ENCODE measurements around the gene TMEM231.
"Not testable (repeated sequence)": the region's sequence is repeated elsewhere in the genome, so short reads cannot be mapped to it uniquely, and the experiment has no call there.

Gene TMEM231

GRCh38 chr16:75566040-75566757 is 10.1 kb upstream of the TMEM231 start, which contains the start of gene GABARAPL2:
GABARAPL2 (plus strand) TSS chr16:75566379; CDS start chr16:75566487, 108 bp downstream.
- DNase-seq = peak; percentile 63 to 75

GRCh38 chr16:75565640-75566039 is 9.6 kb upstream of the TMEM231 start:
- DNase-seq = no peak

- no peak for DNase-seq
These were observed 3.7 kb upstream of the TMEM231 start for GRCh38 chr16:75559564-75560372.

DNA sequence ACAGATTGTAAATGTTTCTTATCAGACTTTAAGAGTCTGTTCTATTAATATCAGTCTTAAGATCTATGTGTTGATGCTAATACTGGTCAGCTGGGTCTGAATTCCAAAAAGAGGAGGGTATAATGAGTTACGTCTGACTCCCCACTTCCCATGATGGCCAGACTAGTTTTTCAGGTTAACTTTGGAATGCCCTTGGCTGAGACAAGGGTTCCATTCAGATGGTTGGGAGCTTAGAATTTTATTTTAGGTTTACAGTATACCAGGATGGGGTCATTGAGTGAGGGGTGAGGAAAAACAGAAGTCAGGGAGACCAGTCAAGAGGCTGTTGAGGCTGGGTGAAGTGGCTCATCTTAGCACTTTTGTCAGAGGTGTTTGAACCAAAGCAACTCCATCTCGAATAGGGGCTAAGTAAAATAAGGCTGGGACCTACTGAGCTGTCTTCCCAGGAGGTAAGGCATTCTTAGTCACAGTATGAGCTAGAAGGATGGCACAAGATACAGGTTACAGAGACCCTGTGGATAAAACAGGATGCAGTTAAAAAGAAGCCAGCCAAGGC is 2.9 kb upstream of the TMEM231 start:
- no peak for DNase-seq

DNA sequence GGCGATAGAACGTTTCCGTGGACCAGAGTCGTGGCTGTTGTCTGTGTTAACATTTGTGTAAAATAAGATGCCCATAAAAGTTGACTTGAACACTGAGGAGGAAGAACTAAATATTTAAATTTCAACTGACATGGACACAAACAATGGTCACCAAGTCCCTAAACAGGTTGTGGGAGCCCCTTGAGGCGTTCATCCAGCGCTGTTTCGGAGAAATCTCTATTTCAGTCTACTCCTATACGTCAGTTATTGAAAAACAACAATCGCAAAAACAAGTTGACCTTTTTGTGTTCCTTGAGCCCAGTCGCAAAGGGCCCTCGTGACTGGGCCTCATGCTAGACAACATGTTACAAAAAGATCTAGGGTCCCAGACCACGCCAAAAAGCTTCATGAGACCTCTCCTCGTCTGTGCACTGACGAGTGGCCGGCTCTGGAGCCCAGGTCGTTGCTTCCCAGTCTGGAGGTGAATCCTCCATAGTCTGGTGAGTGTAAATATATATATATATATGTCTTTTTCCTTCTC is 439 bp upstream of the TMEM231 start:
- no peak for DNase-seq

DNA sequence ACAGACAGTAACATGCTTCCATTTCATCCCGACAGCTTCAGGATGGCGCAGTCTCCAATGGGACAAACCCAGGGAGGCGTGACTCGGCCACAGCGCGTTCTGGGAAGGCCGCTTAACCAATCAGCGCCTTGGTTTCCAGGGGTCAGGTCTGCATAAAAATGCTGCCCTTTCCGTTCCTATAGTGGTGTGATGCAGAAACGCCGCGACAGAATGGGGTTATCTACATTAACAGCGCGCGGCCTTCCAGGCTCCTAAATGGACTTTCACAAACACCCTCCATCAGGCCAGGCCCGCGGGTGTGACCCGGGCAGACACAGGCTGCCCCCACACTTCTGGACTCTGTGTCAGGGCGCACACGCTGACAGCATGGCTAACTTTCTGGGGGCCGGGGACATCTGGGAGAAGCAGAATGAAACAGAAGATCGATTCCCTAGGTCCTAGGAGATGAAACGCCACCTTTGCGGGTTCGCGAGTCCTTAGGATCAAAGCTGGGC is 792 bp downstream of the TMEM231 start:
- peak; percentile 41 to 54 for DNase-seq

GRCh38 chr16:75552951-75553350 is 3.1 kb downstream of the TMEM231 start:
- DNase-seq = no peak

DNA sequence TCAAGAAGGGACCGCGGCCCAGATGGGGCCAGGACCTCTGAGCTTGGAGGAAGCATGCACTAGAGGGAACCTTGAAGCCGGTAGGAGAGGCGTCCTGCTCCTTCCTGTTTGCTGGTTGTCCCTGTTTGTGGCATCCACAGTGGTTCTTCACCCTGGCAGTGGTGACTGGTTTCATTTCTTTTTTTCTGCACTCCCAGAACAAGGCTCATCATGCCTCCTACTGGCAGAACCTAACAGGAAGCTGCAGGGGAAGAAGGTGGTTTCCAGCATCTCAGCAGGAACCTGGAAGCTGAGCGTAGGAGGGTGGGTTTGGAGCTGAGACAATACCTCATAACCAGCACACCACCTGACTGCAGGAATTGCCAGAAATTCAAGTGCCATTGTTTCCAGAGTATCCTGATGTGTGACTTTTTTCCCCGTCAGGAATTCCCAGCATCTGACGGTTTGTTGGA is 5.8 kb downstream of the TMEM231 start:
- DNase-seq = peak; percentile 44 to 51

DNA sequence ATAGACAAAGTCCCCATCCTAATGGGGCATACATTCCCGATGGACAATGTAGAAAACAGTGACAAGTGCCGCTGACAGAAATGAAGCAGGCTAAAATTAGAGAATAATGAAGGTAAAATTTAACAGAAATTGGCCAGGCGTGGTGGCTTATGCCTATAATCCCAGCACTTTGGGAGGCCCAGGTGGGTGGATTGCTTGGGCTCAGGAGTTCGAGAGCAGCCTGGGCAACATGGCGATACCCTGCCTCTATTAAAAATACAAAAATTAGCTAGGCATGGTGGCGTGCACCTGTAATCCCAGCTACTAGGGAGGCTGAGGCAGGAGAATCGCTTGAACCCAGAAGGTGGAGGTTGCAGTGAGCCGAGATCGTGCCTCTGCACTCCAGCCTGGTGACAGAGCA is 7.6 kb downstream of the TMEM231 start:
- DNase-seq = not testable (repeated sequence)

- DNase-seq = no peak
These were observed 9.8 kb downstream of the TMEM231 start for GRCh38 chr16:75546293-75546692.

GRCh38 chr16:75545879-75546278 is 10.2 kb downstream of the TMEM231 start:
- DNase-seq = not testable (repeated sequence)

DNA sequence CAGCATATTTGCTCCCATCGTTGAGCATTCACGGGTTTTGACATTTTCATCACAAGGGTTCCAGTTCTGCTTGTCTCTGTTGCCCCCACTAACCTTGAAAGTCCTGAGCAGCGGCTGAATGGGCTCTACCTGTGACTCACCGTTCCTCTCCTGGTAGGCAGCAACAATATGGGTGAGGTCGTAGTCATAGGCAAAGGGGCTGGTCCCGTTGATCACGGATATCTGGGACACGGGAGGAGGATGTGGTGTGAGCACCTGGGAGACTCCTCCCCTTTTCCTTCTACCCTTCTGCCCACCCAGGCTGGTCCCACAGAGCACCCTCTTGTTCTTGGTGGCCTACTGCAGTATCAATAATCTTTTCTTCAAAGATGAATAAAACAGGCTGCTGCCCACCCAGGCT is 13.6 kb downstream of the TMEM231 start:
- not testable (repeated sequence) for DNase-seq

DNA sequence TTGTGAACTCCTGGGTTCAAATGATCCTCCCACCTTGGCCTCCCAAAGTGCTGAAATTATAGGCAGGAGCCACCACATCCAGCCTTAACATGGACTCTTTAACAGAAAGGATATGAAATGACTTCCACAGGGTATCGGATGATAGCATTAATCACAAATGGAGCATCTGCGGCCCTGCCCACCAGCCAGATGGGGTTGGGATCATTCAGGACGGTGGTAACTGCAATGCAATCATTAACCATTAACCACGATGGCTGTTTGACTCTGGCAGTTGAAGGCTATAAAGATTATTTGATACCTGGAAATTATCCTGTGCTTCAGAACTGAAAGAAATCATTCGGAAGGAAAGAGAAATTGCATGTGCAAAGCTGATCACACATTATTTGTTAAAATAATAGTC is 14.8 kb downstream of the TMEM231 start:
- no peak for DNase-seq

DNA sequence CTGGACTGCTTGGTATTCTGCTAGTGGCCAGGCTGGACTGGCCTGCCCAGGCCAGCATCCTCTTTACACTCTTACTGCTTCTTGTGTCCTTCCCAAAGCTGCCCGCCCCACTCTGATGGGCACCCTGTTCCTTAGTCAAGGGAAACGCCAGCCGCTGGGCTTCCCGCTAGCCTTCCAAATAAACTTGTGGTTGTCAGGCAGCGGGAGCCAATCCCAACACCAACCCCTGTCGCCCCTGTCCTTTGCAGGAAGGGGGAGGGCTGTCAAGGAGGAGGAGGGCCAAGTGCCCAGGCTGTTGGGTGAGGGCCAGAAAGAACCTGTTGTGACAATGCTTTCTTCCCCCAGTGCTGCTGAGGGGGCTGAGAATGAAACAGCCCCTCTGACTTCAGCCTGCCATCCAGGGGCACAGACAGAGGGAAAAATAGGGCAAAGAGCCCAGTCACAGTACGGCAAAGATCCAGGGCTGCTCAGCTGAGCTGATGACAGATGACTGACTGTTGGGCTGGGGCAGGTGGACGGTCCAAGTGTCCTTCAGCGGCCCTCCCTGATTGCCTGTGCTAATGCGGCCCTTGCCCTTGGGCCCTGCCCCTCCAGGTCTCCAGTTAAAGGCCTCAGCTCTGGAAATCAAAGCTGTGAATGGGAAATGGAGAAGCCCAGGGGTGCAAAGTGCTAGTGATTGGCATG is 17.0 kb downstream of the TMEM231 start:
- DNase-seq = not testable (repeated sequence)

DNA sequence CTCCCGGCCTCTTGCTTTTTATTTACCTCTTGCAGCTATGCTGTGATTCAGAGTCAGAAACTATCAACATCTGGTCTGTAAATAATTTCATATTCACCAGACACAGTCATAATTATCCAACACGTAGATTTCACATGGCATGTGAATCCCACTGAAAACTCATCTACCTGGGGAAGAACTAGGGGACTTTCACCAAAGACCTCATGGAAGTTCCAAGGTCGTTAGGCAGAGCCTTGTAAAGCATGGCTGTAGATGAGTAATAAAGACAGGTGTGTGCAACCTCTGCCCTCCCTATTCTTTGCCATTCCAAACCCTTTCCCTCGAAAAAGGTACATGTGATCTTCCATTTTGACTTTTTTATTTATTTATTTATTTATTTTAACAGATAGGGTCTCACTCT is 18.3 kb downstream of the TMEM231 start:
- DNase-seq = no peak

DNA sequence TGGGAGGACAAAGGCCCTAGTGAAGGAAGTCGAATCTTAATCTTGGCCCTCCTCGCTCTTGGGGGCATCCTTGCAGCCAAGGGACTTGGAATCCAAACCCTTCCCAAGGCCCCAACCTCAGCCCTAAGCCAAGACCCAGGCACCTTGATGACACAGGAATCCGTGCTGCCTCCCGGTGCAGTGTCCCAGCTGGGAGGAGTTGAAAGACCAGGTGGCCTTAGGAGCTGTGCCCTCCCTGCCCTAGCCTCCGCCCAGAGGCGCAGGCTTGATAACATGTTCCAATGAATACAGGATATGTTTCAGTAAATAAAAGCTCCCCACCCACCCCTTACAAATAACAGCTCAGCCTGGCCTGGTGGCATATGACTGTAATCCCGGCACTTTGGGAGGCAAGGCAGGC is 20.2 kb downstream of the TMEM231 start, which contains the start of gene CHST5:
Gene CHST5 (minus strand): TSS at position 208 of the 400 bp plus-strand sequence. CDS start 5,724 bp downstream, outside the sequence.
- DNase-seq = no peak

DNA sequence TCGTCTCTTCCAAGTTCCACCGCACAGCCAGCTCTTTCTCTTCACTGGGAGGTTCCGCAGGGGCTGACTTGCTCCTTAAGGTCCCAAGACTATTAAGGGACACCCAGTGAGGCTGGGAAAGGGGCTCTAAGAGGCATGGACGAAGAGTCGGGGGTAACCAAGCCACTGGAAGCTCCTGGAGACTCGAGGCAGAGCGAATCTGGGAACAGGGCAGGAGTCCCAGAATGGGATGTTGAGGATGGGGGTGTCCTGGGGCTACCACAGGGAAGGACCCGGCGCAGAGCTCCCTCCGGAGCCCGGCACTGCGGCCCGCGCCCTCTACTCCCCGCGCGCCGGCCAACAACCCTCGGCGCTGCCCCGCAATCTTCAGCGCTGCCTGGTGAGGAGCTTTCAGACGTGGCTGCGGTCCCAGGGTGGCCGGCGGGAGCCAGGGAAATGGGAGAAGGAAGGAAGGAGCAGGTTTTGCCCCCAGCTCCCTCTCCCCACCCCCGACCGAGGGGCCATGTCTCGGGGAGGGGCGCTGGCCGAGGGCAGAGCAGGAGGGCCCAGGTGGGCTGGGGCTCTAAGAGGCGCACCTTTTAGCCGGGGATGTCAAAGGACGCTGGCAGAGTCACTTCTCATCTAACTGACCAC is 20.7 kb downstream of the TMEM231 start:
- no peak for DNase-seq

GRCh38 chr16:75534560-75535205 is 21.4 kb downstream of the TMEM231 start:
- DNase-seq = no peak

DNA sequence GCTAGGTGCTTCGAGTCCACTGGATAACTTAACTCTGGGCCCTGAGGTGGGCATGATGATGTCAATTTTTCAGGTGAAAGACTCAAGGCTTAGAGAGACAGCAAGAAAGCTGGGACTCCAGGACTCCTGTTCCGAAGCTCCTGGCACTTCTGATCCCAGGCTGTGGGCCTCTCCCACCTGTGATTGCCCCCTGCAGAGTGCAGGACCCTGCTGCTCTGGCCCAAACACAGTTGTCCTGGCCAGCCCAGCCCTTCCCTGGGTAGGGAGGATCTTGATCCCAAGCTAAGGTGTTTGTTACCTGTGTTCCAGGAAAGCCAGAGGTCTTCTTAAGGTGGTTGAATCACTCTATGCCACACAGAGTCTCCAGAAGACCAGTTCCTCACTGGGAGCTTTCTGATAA is 23.3 kb downstream of the TMEM231 start:
- DNase-seq = no peak

DNA sequence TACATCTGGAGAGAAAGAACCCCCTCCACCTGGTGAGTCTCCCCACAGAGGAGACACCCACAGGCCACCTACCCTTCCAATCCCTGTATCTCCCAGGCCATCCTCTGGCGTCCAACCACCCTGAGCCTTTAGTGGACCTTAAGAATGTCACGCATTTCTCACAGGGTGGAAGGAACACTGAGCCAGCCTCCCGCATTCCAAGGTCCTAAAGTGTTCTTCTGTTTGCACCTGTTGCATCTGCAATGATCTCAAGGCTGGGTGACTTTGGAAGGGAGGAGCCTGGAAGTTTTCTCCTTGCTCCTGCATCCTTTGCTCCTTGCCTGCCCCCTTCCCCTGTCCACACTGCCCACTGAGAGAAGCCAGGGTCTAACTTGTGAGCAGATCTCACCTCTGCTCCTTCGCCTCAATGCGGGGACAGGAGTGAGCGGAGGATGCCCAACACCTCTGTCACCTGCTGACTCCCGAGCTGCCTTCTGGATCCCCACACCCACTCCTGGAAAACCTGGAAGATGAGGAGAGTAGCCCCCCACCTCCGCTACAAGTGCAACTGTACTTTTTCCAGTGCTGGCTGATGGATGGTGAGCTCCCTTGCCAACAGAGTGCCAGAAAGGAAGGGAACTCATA is 23.8 kb downstream of the TMEM231 start:
- DNase-seq = no peak

GRCh38 chr16:75529959-75530358 is 26.1 kb downstream of the TMEM231 start:
- no peak for DNase-seq

Data from AML-193 (cell line).